ENCODE measurements around the gene WDTC1.

The WDTC1 gene

DNA sequence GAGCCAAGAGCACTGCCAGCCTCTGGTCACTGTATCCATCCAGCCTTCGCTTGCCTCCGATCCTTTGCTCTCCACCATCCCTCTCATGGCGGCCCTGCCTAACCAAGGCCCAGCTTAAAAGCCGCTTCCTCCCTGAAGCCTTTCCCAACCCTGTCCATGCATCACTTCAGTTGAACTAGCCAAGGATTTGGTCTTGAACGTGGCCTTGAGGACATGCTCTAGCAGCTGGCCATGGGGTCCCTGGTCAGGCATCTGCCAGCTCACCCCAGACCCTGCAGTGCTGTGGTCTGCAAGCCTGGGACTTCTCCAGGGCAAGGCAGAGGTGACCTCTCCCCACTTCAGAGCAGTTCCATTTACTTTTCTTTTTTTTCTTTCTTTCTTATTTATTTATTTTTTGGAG, 102.3 kb downstream of the WDTC1 start:
- no peak for DNase-seq

DNA sequence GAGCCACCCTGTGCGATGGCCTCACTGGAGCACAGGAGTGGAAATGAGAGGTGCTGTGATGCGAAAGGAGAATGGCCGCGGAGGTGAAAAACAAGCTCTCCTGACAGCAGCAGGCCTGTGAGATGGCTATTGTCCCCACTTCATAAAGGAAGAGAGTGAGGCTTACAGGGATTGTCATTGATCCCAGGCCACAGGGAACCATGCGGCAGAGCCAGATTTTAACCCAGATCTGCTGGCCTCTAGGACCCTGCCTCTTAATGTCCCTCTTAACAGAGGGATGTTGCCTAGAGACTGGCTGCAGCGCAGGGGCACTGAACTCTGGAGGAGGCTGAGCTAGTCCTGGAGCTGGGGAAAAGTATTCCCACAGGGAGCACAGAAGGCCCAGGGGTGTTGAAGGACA, 104.3 kb downstream of the WDTC1 start:
- DNase-seq: no peak

DNA sequence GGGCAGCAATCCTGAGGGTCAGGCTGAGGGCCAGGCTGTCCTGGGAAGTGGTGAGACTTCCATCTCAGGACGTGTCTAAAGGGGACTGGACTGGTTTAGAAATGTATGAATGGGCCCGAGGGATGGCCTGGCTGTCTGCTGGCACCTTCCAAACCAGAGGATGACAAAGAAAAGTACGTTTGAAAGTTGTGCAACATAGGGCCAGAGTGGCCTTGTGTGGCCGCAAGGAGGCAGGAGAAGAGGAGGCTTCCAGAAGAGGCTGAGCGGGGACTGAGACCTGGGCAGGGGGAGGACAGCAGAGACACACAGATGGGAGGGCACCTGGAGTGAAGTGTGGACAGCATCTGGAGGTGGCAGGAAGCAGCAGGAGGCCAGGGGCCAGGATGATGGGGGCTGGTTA, 104.8 kb downstream of the WDTC1 start:
- DNase-seq: no peak

DNA sequence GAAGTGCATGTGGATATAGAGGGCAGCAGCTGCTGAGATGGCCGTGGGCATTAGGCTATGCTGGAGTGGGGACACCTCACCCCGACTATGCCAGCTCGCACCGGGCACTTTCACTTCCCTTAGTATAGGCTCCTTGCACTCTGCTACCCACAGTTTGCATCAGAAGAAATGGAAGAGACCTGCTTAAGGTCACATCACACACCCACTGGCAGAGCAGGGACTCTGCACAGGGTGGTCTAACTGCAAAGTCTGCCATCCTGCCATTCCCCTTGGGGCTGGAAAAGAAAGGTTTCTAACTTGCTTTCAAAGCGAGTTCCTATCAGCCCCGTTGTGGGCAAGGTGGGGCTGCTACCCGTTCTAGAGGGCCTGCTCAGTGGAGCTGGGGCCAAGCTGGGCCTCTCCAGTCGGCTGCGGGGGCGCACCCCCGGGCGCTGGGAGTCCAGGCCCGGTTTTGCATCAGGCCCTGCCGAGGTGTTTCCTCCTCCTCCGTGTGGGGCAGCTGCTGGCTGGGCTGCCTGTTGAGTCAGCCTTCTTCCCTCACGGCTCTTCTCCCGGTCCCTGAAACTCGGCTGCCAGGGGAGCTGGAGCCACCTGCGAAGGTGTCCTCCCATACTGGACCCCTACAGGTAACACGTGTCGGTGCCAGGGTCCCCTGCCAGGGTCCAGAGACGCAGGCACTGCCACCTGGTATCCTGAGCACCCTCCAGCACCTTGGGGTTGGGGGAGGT, 107.3 kb downstream of the WDTC1 start, which contains the start of gene SYTL1:
Gene SYTL1 (plus strand): TSS at position 498 of the 728 bp plus-strand sequence. CDS start 3,313 bp downstream, outside the sequence.
- DNase-seq: peak; percentile 86

DNA sequence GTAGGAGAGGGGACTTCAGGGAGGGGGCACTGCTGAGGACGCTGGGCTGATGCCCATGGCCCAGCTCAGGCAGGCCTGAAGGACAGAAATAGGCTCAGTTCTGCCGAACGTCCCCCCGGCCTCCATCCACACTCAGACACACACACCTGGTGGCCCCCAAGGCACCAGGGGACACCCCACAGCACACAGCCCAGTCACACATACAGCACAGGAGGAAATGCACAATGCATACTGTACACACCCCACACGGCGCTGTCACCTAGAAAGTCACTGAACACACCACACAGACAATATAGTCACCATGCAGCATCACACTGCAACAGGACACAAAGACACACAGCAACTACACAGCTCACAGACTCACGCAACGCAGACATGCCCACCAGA, 108.0 kb downstream of the WDTC1 start:
- no peak for DNase-seq

DNA sequence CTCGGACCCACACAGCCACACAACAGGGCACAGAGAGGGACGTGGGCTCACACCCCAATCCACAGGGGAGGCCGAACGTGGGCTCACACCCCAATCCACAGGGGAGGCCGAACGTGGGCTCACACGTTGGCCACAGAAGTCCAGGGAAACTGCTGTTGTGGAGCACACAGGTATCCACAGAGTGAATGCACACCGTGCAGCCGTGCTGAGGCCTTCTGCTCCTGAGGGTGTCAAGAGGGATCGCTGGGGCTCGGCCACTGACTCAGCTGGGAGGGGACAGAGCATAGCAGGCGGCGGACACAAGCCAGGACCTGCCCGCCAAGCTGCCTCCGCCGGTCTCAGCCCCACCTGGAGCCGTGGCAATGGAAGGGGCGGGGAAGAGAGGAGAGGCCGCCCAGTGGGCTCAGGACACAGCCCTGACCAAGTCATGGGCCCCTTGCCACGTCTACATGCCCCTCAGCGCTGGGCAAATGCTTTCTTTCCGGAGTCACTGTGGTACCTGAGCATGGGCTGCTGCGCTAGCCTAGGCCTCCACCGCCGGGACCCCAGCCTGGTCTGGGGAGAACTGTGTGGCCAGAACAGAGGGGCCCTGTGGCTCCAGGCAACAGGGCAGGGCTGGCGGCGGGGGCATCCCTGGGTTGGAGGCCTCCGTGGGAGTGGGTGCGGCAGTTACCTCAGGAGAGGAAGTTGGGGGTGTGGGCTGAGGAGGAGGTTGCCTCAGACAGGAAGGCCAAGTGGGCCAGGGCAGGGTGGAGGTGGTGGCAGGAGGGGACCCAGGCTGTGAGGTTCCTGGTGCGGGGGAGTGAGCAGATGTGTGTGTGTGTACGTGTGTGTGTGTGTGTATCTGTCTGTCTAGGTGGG, 108.6 kb downstream of the WDTC1 start:
- peak; percentile 90 for DNase-seq

DNA sequence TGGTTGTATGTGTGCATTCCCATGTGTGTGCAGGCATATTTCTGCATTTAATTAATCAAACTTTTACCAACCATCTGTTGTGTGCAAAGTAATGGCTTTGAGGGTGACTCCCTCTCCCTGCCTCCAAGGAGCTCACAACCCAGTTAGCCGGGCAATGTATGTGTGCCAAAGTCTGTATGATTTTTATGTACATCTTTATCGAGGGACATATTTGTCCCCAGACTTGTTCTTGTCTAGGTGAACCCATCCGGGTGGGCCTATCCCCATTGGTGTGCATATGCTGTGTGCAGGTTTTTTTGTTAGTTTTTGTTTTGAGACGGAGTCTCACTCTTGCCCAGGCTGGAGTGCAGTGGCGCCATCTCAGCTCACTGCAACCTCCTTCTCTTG, 109.2 kb downstream of the WDTC1 start:
- DNase-seq: no peak

DNA sequence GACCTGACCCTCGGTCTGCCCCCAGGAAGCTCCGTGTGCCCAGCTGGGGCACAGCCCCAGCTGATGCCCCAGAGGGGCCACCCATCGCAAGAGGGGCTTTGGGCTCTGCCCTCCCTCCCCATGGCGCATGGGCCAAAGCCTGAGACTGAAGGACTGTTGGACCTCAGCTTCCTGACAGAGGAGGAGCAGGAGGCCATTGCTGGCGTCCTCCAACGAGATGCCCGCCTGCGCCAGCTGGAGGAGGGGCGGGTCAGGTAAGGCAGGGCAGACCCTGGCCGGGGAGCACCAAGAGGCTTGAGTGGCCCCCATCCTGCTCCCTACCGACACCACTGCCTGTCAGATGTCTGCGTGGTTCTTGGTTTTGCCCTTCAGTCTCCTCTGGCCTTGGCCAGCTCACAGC, 110.8 kb downstream of the WDTC1 start:
- no peak for DNase-seq

DNA sequence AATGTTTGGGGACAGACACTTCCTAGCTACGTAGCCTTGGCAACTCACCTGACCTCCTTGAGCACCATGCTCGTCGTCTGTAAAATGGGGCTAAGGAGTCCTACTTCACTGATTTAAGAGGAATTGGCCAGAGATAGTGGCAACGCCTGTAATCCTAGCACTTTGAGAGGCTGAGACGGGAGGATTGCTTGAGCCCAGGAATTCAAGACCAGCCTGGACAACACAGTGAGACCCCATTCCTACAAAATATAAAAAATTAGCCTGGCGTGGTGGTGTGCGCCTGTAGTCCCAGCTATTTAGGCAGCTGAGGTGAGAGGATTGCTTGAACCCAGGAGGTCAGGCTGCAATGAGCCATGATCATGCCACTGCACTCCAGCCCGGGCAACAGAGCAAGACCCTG, 111.9 kb downstream of the WDTC1 start:
- DNase-seq: no peak

DNA sequence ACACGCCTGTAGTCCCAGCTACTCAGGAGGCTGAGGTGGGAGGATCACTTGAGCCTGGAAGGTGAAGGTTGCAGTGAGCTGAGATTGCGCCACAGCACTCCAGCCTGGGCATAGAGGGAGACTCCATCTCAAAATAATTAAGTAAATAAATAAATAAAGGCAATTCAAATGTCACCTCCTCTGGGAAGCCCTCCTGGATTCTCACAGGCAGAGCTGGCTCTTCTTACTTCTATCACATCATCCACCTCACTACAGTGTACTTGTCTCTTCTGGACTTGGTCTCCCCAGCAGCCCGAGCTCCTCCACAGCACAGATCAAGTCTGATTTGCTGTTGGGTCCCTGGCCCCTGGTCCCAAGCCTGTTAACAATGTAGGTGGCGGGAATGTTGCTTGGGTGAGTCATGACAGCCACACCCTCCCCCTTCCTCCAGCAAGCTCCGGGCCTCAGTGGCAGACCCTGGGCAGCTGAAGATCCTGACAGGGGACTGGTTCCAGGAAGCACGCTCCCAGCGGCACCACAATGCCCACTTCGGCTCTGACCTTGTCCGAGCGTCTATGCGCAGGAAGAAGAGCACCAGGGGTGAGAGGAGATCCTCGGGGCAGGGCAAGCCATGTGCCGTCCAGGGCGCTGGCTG, 112.7 kb downstream of the WDTC1 start:
- no peak for DNase-seq

DNA sequence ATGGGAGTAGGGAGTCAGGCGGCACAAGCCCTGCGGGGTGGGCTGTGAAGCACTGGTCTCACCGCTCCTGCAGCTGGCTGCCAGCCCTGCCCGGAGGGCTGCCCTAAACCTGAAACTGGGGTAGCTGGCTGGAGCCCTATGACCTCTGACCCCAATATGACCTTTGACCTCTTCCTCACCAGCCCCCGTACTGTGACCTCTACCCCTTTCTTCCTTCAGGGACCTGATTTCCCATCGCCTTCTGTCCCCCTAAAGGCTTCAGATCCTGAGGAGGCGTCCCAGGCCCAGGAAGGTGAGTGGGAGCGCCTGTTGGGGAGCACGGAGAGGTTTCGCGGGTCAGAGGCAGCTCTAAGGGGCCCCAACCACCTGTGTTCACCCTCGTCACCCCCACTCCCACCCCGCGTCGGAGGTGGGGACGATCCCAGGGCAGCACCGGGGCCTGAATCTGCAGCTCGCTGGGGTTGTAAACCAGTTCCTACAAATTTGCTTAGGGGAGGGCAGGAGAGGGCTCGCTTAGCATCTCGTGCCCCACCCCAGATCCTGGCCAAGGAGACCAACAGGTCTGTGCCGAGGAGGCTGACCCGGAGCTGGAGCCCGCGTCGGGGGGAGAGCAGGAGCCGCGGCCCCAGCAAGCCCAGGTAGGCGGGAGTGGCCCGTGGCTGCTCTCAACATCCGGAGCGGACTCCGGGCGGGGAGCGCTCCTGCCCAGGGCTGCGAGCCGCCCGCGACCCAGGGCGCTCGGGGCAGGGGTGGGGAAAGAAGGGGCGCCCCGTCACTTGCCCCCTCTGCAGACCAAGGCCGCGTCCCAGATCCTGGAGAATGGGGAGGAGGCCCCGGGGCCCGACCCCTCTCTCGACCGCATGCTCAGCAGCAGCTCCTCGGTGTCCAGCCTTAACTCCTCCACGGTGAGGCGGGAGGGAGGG, 114.7 kb downstream of the WDTC1 start:
- DNase-seq: peak; percentile 73

DNA sequence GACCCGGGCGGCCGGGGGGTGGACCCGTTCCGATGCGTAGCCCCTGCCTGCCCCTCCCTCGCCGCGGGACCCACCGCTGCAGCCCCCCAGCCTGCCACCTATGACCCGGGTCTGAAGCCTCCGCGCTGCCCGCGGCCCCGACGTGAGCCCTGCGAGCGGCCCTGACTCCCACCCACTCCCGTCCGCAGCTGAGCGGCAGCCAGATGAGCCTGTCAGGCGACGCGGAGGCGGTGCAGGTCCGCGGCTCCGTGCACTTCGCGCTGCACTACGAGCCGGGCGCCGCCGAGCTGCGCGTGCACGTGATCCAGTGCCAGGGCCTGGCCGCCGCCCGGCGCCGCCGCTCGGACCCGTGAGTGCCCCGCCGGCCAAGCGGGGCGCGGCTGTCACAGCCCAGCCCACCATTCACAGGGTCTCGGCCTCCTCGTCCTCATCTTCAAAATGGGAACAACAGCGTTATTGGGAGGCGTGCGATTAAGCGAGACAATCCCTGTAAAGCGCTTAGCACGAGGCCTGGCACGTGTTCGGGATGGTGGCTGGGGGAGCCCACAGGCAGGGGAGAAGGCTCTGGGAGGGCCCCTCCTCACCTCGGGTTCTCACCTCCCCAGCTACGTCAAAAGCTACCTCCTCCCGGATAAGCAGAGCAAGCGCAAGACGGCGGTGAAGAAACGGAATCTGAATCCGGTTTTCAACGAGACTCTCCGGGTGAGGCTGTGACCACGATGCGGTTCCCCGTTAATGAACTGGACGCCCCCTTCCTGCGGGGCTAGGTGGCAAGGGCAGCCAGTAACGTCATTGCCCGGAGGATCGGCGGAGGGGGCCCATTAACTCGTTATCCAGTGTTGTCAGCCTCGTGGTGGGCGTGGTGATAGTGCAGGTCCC, 115.6 kb downstream of the WDTC1 start:
- peak; percentile 24 for DNase-seq

DNA sequence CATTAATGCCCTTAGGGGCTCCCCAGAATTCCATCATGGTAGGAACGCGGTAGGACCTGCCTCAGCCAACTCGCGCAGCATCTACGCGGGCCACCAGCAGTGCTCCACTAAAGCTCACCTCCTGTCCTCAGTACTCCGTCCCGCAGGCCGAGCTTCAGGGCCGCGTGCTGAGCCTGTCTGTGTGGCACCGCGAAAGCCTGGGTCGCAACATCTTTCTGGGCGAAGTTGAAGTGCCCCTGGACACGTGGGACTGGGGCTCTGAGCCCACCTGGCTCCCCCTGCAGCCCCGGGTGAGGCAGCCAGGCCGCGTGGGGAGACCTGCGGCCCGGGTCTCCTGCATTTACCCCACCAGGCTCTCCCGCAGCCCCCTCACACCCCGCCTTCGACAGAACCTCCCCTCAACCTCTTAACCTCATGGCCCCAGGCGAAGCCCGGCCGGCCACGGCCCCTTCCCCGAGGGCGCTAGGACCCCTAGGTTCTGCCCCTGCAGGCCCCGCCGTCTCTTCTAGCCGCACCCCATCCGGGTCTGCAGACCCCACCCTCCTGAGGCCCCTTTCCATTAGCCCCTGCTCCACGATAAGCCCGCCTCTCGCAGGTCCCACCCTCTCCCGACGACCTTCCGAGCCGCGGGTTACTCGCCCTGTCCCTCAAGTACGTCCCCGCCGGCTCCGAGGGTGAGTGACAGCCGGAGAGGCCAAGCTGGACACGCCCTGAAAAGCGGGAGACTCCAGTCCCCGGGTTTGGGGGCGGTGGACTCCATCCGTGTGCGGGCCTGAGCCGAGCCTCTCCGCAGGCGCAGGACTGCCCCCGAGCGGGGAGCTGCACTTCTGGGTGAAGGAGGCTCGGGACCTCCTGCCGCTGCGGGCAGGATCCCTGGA, 116.5 kb downstream of the WDTC1 start:
- peak; percentile 70 for DNase-seq

DNA sequence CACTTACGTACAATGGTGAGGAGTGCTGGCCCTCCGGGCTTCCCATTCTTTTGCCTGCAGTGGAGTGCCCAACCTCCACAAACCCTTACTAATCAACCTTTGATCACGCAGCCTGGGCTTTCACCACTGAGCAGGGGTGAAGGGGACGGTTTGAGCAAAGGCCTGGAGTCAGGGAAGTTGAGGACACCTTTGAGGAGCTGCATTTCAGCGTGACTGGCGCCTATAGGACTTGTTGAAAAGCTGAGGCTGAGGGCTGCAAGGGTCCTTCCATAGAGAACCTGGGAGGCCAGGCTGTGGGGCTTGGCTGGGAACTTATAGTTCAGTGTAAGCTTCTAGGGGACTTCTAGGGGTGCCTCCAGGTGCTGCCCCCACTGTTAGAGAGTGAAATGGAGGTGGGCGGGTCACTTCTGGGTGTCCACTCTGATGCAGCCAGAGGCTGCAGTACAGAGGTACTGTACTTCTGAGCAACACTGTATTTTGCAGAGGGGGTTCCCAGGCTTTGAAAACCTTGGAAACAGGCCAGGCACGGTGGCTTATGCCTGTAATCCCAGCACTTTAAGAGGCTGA, 117.2 kb downstream of the WDTC1 start:
- no peak for DNase-seq

DNA sequence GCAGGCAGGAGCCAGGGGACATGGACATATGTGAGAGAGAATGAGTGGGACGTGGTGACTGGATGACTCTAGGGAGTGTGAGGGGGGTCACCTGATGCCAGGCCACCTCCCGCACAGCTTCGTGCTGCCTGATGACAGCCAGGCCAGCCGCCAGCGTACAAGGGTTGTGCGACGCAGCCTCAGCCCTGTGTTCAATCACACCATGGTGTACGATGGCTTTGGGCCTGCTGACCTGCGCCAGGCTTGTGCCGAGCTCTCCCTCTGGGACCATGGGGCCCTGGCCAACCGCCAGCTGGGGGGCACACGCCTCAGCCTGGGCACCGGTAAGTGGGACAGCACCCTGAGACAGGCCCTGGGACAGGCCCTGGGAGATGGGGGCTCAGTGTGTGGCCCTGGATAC, 118.7 kb downstream of the WDTC1 start:
- no peak for DNase-seq

DNA sequence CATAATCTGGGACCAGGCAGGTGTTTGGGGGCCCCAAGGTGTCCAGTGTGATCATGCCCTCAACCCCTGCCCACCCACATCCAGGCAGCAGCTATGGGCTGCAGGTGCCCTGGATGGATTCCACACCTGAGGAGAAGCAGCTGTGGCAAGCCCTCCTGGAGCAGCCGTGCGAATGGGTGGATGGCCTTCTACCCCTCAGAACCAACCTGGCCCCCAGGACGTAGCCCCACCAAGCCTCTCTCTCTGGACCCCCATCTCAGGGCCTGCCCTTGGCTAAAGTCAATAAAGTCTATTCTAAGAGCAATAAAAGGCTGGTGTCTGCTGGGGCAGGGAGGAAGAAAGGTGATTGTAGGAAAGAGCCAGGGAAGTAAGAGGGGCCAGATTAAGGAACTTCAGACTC, 119.2 kb downstream of the WDTC1 start:
- no peak for DNase-seq

DNA sequence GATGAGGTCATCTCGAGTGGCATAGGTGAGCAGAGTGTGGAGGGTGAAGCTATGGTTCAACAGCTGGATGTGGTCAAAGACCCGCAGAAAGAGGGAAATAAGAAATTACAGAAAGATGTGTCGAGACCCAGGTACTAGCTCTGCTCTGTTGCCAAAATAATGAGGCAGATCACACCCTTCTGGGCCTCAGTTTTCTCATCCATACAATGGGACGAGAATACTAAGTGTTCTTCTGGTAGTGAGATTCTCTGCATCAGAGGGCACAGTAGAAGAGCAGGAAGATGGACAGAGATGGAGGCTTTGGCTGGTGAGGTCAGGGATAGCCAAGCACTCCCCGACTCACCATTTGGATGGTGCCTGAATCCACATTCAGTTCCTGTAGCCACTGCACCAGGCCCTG, 121.3 kb downstream of the WDTC1 start:
- DNase-seq: no peak

DNA sequence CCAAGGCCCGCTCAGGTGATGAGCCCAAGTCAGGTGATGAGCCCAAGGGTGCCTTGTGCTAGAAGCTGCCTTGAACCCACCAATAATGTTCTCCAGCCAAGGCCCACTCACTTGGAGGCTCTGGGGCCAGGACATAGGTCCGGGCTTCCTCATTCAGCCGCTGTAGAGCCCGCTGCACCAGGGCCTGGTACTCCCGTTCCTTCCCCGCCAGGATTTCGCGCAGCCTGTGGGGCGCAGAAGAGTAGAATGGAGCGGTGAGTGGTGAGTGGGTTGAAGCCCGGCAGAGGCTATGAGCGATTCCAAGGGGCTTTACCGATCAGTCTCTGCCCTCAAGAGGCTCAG, 121.8 kb downstream of the WDTC1 start:
- no peak for DNase-seq

DNA sequence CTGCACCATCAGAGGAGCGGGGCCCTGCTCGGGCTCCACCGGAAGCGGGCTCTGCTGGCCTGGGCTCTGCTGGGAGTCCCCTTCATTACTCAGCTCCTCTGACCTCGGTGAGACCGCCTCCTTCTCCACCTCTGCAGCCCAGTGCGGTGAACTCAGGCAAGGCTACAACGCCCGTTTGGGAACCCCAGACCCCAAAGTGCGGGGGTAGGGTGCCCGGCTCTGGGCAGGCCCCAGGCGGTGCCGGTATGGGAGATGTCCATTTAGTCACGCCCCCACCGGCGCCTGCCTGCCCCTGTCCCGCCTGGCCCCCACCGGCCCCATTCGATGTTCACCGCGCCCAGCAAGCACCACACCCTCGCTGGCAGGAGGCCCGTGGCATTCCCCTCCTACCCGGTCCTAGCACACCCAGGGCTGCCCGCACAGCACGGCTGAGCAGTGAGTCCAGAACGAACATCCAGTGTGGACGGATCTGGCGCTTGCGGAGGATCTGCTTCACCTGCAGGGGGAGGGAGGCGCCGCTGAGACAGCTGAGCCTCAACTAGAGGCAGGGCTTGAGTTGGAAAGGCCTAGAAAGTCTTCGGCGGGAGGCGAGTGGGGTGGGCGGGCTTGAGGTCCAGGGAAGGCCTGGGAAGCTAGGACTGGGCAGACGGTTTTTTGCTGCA, 122.3 kb downstream of the WDTC1 start:
- DNase-seq: no peak

All from DMS79 (cell line).